ENCODE results near the gene TMEM214. TPM values are rescaled to one million over a fixed set of nuclear protein-coding genes. Genes with fewer than 3 reads are reported as not detected.

TMEM214 gene
- total RNA-seq, 1 experiment from 2014 or later: 77.8 TPM

DNA sequence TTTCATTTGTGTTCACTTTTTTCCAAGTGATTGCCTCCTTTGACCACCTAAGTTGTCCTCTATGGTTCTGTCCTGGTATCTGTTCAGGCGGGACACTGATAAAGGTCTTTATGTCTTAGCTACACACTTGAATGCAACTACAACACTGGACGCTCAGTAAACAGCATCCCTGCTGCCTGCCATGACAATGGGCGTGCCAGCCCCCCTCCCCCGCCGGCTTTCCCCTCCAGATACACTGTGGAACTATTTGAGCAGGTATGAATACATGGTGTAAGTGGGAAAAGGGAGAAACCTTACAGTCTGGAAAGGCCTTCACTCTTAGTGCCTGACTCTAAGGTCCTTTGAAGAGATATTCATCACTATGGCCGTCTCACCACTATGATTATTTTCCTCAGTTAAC, 24.4 kb downstream of the TMEM214 start:
- DNase-seq (ENCODE audit: low read depth, low spot score) (no peak), ATAC-seq (no peak)
- Histone ChIP-seq H3K9me3 (ENCODE audit: control insufficient read depth, insufficient read depth, low read depth, low read length) (no peaks in the 10 kb centered on the region), H3K27me3 (ENCODE audit: control insufficient read depth, insufficient read depth, low read length) (no peaks in the 10 kb centered on the region), H3K4me3 (ENCODE audit: low read depth in 2 of 2, low read length in 2 of 2) (no peak overlapping the region), H3K36me3 (ENCODE audit: control insufficient read depth, insufficient read depth, low read length) (peaks cover 6% of the 10 kb centered on the region), H3K27ac (ENCODE audit: low read length) (no peak overlapping the region), H3K4me1 (ENCODE audit: control insufficient read depth, insufficient read depth, low read length) (peaks cover 3% of the 10 kb centered on the region; the same call in 1 of the 2 replicates)
- in situ Hi-C loops (cut with HindIII; ENCODE audit: low pct_unique_long_range_greater_than_20kb, low sequenced_read_pairs): no loop called here
- CTCF ChIA-PET: no interaction called here
- TF ChIP-seq, protein P1, sequence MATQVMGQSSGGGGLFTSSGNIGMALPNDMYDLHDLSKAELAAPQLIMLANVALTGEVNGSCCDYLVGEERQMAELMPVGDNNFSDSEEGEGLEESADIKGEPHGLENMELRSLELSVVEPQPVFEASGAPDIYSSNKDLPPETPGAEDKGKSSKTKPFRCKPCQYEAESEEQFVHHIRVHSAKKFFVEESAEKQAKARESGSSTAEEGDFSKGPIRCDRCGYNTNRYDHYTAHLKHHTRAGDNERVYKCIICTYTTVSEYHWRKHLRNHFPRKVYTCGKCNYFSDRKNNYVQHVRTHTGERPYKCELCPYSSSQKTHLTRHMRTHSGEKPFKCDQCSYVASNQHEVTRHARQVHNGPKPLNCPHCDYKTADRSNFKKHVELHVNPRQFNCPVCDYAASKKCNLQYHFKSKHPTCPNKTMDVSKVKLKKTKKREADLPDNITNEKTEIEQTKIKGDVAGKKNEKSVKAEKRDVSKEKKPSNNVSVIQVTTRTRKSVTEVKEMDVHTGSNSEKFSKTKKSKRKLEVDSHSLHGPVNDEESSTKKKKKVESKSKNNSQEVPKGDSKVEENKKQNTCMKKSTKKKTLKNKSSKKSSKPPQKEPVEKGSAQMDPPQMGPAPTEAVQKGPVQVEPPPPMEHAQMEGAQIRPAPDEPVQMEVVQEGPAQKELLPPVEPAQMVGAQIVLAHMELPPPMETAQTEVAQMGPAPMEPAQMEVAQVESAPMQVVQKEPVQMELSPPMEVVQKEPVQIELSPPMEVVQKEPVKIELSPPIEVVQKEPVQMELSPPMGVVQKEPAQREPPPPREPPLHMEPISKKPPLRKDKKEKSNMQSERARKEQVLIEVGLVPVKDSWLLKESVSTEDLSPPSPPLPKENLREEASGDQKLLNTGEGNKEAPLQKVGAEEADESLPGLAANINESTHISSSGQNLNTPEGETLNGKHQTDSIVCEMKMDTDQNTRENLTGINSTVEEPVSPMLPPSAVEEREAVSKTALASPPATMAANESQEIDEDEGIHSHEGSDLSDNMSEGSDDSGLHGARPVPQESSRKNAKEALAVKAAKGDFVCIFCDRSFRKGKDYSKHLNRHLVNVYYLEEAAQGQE (IDR thresholded peaks at IDR 0.05; ENCODE audit: insufficient read depth in 1 of 2, low read depth in 2 of 2, low read length in 1 of 2): no peak
- TF ChIP-seq TCF7L2 (IDR thresholded peaks at IDR 0.05; ENCODE audit: low read depth, low read length) (no peak), SIN3A (IDR thresholded peaks at IDR 0.05; ENCODE audit: borderline replicate concordance, insufficient read depth, low read depth, low read length) (no peak), POLR2AphosphoS5 (IDR thresholded peaks at IDR 0.05; ENCODE audit: low read depth, low read length) (no peak)
- TF ChIP-seq, protein P2, sequence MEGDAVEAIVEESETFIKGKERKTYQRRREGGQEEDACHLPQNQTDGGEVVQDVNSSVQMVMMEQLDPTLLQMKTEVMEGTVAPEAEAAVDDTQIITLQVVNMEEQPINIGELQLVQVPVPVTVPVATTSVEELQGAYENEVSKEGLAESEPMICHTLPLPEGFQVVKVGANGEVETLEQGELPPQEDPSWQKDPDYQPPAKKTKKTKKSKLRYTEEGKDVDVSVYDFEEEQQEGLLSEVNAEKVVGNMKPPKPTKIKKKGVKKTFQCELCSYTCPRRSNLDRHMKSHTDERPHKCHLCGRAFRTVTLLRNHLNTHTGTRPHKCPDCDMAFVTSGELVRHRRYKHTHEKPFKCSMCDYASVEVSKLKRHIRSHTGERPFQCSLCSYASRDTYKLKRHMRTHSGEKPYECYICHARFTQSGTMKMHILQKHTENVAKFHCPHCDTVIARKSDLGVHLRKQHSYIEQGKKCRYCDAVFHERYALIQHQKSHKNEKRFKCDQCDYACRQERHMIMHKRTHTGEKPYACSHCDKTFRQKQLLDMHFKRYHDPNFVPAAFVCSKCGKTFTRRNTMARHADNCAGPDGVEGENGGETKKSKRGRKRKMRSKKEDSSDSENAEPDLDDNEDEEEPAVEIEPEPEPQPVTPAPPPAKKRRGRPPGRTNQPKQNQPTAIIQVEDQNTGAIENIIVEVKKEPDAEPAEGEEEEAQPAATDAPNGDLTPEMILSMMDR (IDR thresholded peaks at IDR 0.05): no peak
- POLR2A ChIA-PET: interaction anchor here (0.7 kb wide), 1 partner anchor 117 kb away, joined by 4 read pairs; no protein-coding TSS in a partner anchor
- no TSS peak for BruUV-seq (replicated peaks)
- intact Hi-C loops (cut with micrococcal nuclease; ENCODE audit: unreplicated experiment): no loop called here

DNA sequence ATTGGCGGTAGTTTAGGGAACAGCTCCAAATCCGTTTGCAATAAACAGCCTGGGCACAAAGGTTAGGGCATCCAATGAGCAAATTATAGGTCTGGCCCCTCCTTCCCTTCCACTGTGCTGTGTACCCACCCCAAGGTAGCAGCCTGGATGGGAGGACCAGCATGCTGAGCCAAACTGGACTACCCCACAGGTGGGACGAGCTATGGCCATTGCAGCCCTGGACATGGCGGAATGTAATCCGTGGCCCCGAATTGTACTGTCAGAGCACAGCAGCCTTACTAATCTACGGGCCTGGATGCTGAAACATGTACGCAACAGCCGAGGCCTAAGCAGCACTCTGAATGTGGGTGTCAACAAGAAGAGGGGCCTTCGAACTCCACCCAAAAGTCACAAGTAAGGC, 25.4 kb downstream of the TMEM214 start:
- Histone ChIP-seq H3K27ac (ENCODE audit: low read length) (no peak overlapping the region), H3K4me1 (ENCODE audit: control insufficient read depth, insufficient read depth, low read length) (no peaks in the 10 kb centered on the region), H3K9me3 (ENCODE audit: control insufficient read depth, insufficient read depth, low read depth, low read length) (no peaks in the 10 kb centered on the region), H3K4me3 (ENCODE audit: low read depth in 2 of 2, low read length in 2 of 2) (no peak overlapping the region), H3K36me3 (ENCODE audit: control insufficient read depth, insufficient read depth, low read length) (peaks cover 6% of the 10 kb centered on the region), H3K27me3 (ENCODE audit: control insufficient read depth, insufficient read depth, low read length) (no peaks in the 10 kb centered on the region)
- intact Hi-C loops (cut with micrococcal nuclease; ENCODE audit: unreplicated experiment): no loop called here
- CTCF ChIA-PET: no interaction called here
- in situ Hi-C loops (cut with HindIII; ENCODE audit: low pct_unique_long_range_greater_than_20kb, low sequenced_read_pairs): no loop called here
- no peak for DNase-seq (ENCODE audit: low read depth, low spot score)
- POLR2A ChIA-PET: no interaction called here
- ATAC-seq: no peak
- no peak for TF ChIP-seq SIN3A (IDR thresholded peaks at IDR 0.05; ENCODE audit: borderline replicate concordance, insufficient read depth, low read depth, low read length)
- TF ChIP-seq, protein P1 (IDR thresholded peaks at IDR 0.05; ENCODE audit: insufficient read depth in 1 of 2, low read depth in 2 of 2, low read length in 1 of 2): no peak
- TF ChIP-seq POLR2AphosphoS5 (IDR thresholded peaks at IDR 0.05; ENCODE audit: low read depth, low read length): no peak
- TF ChIP-seq, protein P2 (IDR thresholded peaks at IDR 0.05): no peak
- no TSS peak for BruUV-seq (replicated peaks)
